Measurements from ENCODE around the gene NEK1. TPM values are rescaled to one million over a fixed set of nuclear protein-coding genes. Genes with fewer than 3 reads are reported as not detected.
A peak's percentile ranks its signal among the peaks of the same experiment; 100 is the strongest.
"Not testable (repeated sequence)": the region's sequence is repeated elsewhere in the genome, so short reads cannot be mapped to it uniquely, and the experiment has no call there.

NEK1 gene
- total RNA-seq, 2 donors from 2014 or later: 7.2 to 9.3 TPM

- H3K9me3 ChIP-seq: no peaks in the 10 kb centered on the region
- no peak for TF ChIP-seq CTCF (IDR thresholded peaks at IDR 0.05)
- H3K36me3 ChIP-seq: no peaks in the 10 kb centered on the region
- no peak overlapping the region for H3K4me3 ChIP-seq
- H3K27ac ChIP-seq: peak overlapping the region; percentile 43 to 61
- H3K4me1 ChIP-seq: peaks cover 0 to 38% of the 10 kb centered on the region in 2 donors
- no peaks in the 10 kb centered on the region for H3K27me3 ChIP-seq
- DNase-seq (ENCODE audit: low spot score): no peak
Observed at GRCh38 chr4:169626331-169627282, 14.2 kb upstream of the NEK1 start.

- H3K27ac ChIP-seq: peak overlapping the region; percentile 43 to 61
- H3K4me1 ChIP-seq: peaks cover 0 to 43% of the 10 kb centered on the region in 2 donors
Observed at GRCh38 chr4:169625886-169626285, 13.5 kb upstream of the NEK1 start.

GRCh38 chr4:169624012-169624411 is 11.6 kb upstream of the NEK1 start:
- not testable (repeated sequence) for H3K4me3 ChIP-seq; DNase-seq (ENCODE audit: low spot score); H3K27me3 ChIP-seq; H3K36me3 ChIP-seq; H3K9me3 ChIP-seq
- Histone ChIP-seq H3K4me1 (peaks cover 0 to 36% of the 10 kb centered on the region in 2 donors), H3K27ac (peak overlapping the region; percentile 17 to 24)

More at GRCh38 chr4:169625886-169626285, 13.5 kb upstream of the NEK1 start:
- H3K4me3 ChIP-seq: no peak overlapping the region
- no peaks in the 10 kb centered on the region for H3K36me3 ChIP-seq
- DNase-seq (ENCODE audit: low spot score): no peak
- no peaks in the 10 kb centered on the region for H3K27me3 ChIP-seq
- no peaks in the 10 kb centered on the region for H3K9me3 ChIP-seq
- TF ChIP-seq CTCF (IDR thresholded peaks at IDR 0.05): no peak

- Histone ChIP-seq H3K4me1 (peaks cover 0 to 28% of the 10 kb centered on the region in 2 donors), H3K27ac (peak overlapping the region; percentile 93 to 96)
Observed at GRCh38 chr4:169622566-169622965, 10.2 kb upstream of the NEK1 start.

GRCh38 chr4:169621731-169622492 is 9.5 kb upstream of the NEK1 start:
- no peaks in the 10 kb centered on the region for H3K27me3 ChIP-seq
- H3K27ac ChIP-seq: peak overlapping the region; percentile 93 to 96
- H3K4me3 ChIP-seq: peak overlapping the region; percentile 66 to 83
- H3K4me1 ChIP-seq: peaks cover 0 to 24% of the 10 kb centered on the region in 2 donors
- no peak for TF ChIP-seq CTCF (IDR thresholded peaks at IDR 0.05)
- no peaks in the 10 kb centered on the region for H3K36me3 ChIP-seq
- no peak for DNase-seq (ENCODE audit: low spot score)
- no peaks in the 10 kb centered on the region for H3K9me3 ChIP-seq

More at GRCh38 chr4:169622566-169622965, 10.2 kb upstream of the NEK1 start:
- Histone ChIP-seq H3K27me3 (no peaks in the 10 kb centered on the region), H3K9me3 (no peaks in the 10 kb centered on the region), H3K36me3 (no peaks in the 10 kb centered on the region), H3K4me3 (peak overlapping the region; percentile 66 to 83)
- no peak for TF ChIP-seq CTCF (IDR thresholded peaks at IDR 0.05)
- DNase-seq (ENCODE audit: low spot score): no peak

GRCh38 chr4:169620880-169621248 is 8.5 kb upstream of the NEK1 start:
- DNase-seq (ENCODE audit: low spot score): no peak
- Histone ChIP-seq H3K27ac (peak overlapping the region; percentile 93 to 96), H3K27me3 (no peaks in the 10 kb centered on the region), H3K4me1 (peaks cover 0 to 24% of the 10 kb centered on the region in 2 donors), H3K4me3 (peak overlapping the region; percentile 66 to 83), H3K36me3 (no peaks in the 10 kb centered on the region), H3K9me3 (no peaks in the 10 kb centered on the region)
- no peak for TF ChIP-seq CTCF (IDR thresholded peaks at IDR 0.05)
